ENCODE measurements around the gene CARF. TPM values are rescaled to one million over a fixed set of nuclear protein-coding genes. Genes with fewer than 3 reads are reported as not detected.

Gene CARF
- total and polyA plus RNA-seq, 2 experiments from 2014 or later = 5.1 to 13.7 TPM

DNA sequence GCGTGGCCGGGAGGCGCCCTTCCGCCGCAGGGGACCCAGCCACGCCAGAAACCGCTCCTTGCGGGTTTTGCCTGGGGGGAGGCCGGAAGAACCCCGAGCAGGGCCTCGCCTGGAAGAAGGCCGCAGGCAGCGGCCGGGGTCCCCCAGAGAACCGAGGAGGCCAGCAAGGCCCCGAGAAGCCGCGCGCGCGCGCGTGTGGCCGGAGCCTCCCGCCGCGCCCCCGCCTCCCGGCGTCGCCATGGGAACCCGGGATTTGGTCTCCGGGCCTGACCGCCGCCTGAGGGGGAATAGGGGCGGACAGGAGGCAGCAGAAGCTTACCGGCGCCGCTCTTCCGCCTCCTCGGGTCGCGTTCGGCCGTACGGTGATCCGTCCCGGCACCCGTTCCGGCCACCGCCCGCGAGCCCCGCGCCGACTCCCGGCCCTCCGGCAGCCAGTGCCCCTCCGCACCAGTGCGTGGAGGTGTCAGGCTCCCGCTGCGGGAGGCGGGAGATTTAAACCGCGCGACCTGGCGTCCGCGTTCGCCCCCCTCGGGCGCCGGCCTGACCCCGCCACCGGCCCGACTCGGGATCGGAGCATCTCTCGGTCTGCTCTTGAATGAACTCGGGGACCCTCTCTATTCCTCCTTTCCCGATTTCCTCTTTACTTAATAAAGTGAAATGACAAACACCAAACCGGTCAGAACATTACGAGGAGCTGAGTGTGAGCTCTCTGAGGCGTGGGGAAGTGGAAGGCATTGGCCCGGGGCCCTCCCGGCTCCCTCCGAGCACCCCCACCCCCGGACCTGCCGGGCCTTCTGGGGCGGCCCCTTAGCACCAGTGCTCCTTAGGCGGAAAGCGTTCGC is 40.6 kb upstream of the CARF start, which contains the start of gene ICA1L:
Gene ICA1L, minus strand, starts transcription at position 467 of the 842 bp plus-strand sequence. CDS start 42,757 bp downstream, outside the sequence.
- peaks cover 6% of the 10 kb centered on the region for H3K79me2 ChIP-seq
- WGBS (ENCODE audit: low lambda C conversion rate, missing lambda C conversion rate) = under 1% methylated on average over 70 of the region's 93 CpGs
- peak within 1 kb of the TSS; percentile 94 for H3K27ac ChIP-seq
- H4K20me1 ChIP-seq (ENCODE audit: insufficient read depth, poor library complexity, severe bottlenecking) = no peaks in the 10 kb centered on the region
- H3K4me2 ChIP-seq = peak within 1 kb of the TSS; percentile 95
- no peaks in the 10 kb centered on the region for H3K9me2 ChIP-seq (replicated peaks; ENCODE audit: insufficient read depth)
- no peaks in the 10 kb centered on the region for H3K27me3 ChIP-seq
- DNase-seq (ENCODE audit: low spot score) = peak; percentile 84
- no peaks in the 10 kb centered on the region for H3K36me3 ChIP-seq (replicated peaks; ENCODE audit: insufficient read depth, low read depth)
- no peaks in the 10 kb centered on the region for H3K4me1 ChIP-seq (ENCODE audit: insufficient read depth)
- peak within 1 kb of the TSS; percentile 89 for H3K4me3 ChIP-seq
- H2AFZ ChIP-seq = peak within 1 kb of the TSS; percentile 89
- TF ChIP-seq EZH2 (IDR thresholded peaks at IDR 0.05; ENCODE audit: borderline replicate concordance) (no peak), CTCF (IDR thresholded peaks at IDR 0.05; ENCODE audit: poor library complexity) (no peak), EZH2phosphoT487 (IDR thresholded peaks at IDR 0.05; ENCODE audit: low read depth, severe bottlenecking, unreplicated experiment) (no peak)
- H3K9me3 ChIP-seq (ENCODE audit: low read depth) = no peaks in the 10 kb centered on the region

GRCh38 chr2:202877699-202878098 is 34.4 kb upstream of the CARF start:
- Histone ChIP-seq H3K79me2 (no peaks in the 10 kb centered on the region), H3K9me2 (replicated peaks; ENCODE audit: insufficient read depth) (no peaks in the 10 kb centered on the region), H3K36me3 (replicated peaks; ENCODE audit: insufficient read depth, low read depth) (no peaks in the 10 kb centered on the region), H4K20me1 (ENCODE audit: insufficient read depth, poor library complexity, severe bottlenecking) (no peaks in the 10 kb centered on the region), H3K27me3 (no peaks in the 10 kb centered on the region), H3K27ac (no peak overlapping the region), H3K9me3 (ENCODE audit: low read depth) (no peaks in the 10 kb centered on the region), H3K4me3 (no peak overlapping the region), H3K4me2 (no peak overlapping the region), H3K4me1 (ENCODE audit: insufficient read depth) (no peaks in the 10 kb centered on the region), H2AFZ (no peak overlapping the region)
- WGBS (ENCODE audit: low lambda C conversion rate, missing lambda C conversion rate) = 96% methylated on average over 2 of the region's 2 CpGs
- TF ChIP-seq EZH2 (IDR thresholded peaks at IDR 0.05; ENCODE audit: borderline replicate concordance) = no peak
- no peak for TF ChIP-seq EZH2phosphoT487 (IDR thresholded peaks at IDR 0.05; ENCODE audit: low read depth, severe bottlenecking, unreplicated experiment)
- TF ChIP-seq CTCF (IDR thresholded peaks at IDR 0.05; ENCODE audit: poor library complexity) = no peak
- DNase-seq (ENCODE audit: low spot score) = no peak

DNA sequence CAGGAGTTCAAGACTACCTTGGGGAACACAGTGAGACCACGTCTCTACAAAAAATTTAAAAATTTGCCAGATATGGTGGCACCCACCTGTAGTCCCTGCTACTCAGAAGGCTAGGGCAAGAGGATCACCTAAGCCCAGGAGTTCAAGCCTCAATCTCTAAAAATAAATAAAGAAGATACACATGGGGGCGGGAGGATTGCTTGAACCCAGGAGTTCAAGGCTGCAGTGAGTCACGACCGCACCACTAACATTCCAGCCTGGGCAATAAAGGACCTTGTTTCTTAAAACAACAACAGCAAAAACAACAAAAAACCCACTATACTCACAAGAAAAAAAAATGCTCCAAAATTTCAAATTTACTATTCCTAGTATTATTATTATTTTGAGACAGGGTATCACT is 30.5 kb upstream of the CARF start:
- Histone ChIP-seq H3K27me3 (no peaks in the 10 kb centered on the region), H3K4me2 (no peak overlapping the region), H3K4me3 (no peak overlapping the region), H3K27ac (no peak overlapping the region), H4K20me1 (ENCODE audit: insufficient read depth, poor library complexity, severe bottlenecking) (no peaks in the 10 kb centered on the region), H3K36me3 (replicated peaks; ENCODE audit: insufficient read depth, low read depth) (no peaks in the 10 kb centered on the region), H2AFZ (no peak overlapping the region), H3K9me3 (ENCODE audit: low read depth) (no peaks in the 10 kb centered on the region), H3K9me2 (replicated peaks; ENCODE audit: insufficient read depth) (no peaks in the 10 kb centered on the region), H3K79me2 (no peaks in the 10 kb centered on the region), H3K4me1 (ENCODE audit: insufficient read depth) (no peaks in the 10 kb centered on the region)
- WGBS (ENCODE audit: low lambda C conversion rate, missing lambda C conversion rate) = 92% methylated on average over 4 of the region's 4 CpGs
- no peak for DNase-seq (ENCODE audit: low spot score)
- TF ChIP-seq EZH2phosphoT487 (IDR thresholded peaks at IDR 0.05; ENCODE audit: low read depth, severe bottlenecking, unreplicated experiment) (no peak), EZH2 (IDR thresholded peaks at IDR 0.05; ENCODE audit: borderline replicate concordance) (no peak), CTCF (IDR thresholded peaks at IDR 0.05; ENCODE audit: poor library complexity) (no peak)
